Activated CD8-positive, alpha-beta memory T cell treated with anti-CD3 and anti-CD28 coated beads for 4 hours (primary cell): ENCODE data around the gene TRAF6.

Experiments used
- DNase-seq, 2 donors: peaks; one replicate each; pipeline ENCODE4 v3.0.0-alpha.2; 2020; ENCODE audit warnings: low read depth in 2 of 2

The TRAF6 gene

DNA sequence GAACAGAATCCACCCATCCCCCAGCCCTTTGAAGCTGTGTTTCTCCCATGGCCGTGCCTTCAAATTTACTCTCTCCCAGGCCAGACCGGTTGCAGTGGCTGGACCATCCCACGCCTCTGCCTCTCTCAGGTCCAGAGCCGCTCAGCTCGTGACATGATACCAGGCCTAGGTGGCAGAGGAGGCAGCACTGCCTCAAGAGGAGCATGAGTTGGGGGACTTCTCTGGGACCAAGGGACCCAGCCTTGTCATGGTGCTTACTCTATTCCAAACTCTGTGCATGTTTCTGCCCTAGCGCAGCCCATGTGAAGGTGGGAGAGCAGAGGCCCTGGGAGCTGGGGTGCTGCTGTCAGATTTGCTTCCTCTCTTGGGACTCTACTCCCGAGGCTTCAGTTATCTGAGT lies 51.0 kb downstream of the TRAF6 start:
- DNase-seq, result no peak

GRCh38 chr11:36458129-36458915 lies 51.8 kb downstream of the TRAF6 start:
- DNase-seq, result no peak

DNA sequence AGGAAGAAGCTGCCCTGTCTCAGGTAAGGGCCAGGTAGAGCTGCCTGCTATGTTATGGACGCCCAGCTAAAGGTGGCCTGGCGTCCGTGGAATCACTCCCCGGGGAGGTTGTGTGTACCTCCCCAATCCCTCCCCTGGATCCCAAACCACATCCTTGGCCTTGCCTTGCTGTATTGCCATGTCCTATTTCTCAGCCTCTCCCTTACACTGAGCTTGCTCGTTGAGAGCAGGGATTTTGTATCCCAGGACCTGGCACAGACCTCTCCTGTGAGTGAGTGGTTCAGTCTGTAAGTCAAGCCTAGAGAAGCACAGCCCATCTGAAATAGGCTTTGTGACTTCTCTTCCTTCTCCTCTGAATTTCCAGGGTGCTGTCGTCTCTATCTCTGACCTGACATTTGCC lies 53.9 kb downstream of the TRAF6 start:
- no peak for DNase-seq

DNA sequence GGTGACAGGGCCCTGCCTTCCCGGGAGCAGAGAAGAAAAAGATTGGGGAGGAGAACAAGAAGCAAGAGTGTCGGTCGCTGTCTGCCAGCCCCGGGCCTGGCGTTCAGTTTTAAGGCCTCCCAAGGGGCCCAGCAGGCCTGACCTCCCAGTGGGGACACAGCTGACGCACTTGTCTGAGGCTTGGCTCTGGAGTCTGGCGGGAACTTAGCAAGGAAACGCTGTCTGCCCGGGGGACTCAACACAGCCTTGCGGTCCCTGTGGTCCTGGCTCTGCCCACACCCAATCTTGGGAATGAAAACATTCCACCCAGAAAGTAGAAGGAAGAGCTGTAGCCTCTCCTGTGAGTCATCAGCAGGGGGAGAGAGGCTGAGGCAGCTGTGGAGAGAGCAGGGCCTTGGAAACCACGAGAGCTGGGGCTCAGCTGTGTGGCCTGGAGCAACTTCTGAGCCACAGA lies 54.4 kb downstream of the TRAF6 start:
- DNase-seq, result no peak

GRCh38 chr11:36454941-36455631 lies 55.0 kb downstream of the TRAF6 start:
- DNase-seq, result no peak

DNA sequence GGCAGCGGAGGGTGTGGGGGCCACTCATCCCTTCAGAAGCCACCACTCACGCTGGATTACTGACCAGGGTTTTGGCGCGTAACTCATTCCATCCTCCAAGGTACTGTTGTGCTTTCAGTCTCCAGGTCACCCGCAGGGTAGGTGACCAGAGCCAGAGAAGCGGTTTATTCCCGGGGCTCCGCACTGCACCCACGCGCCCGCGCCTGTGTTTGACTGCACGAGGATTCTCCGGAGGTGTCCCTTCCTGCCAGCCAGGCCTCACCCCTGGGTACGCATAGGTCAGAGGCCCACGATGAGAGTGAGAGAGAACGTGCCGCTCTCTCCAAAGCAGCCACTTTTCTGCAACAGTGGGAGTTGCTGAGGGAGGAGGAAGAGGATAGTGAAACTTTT lies 55.5 kb downstream of the TRAF6 start:
- DNase-seq, result no peak

DNA sequence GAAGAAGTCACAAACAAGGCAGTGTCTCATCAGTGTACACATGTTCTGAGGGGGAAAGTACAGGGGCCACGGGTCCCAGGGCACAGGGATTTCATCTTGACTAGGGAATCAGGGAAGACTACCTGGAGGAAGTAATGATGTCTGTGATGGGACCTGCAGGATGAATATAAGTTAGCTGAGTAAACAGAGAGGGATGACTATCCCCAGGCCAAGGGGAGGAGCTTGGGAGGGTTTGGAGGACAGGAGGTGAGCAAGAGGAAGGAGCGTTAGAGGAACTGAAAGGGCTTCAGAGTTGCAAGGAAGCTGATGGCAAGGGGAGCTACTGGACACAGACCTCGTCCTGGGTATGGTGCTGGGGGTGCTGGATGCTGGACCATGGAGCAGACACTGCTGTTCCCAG lies 56.4 kb downstream of the TRAF6 start:
- no peak for DNase-seq

DNA sequence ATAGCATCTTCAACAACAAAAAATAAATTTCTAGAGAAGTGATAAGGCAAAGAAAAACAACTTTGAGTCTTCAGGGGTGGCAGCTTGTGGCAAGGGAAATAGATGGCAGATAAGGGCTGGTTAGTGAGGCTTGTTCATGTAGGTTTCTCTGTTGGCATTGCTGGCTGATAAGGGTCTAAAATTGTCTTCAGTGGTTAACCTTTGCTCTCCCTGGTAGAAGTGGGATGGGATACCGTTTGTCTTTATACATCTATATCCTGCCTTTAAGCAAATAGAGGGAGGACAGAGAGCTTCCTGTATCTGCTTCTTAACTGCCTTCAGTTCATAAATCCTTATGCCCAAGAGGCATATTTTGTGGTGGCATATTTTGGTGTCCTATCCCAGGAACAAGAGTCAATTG lies 57.1 kb downstream of the TRAF6 start:
- DNase-seq, result no peak

- no peak for DNase-seq
These were observed 57.7 kb downstream of the TRAF6 start for GRCh38 chr11:36452236-36452940.

DNA sequence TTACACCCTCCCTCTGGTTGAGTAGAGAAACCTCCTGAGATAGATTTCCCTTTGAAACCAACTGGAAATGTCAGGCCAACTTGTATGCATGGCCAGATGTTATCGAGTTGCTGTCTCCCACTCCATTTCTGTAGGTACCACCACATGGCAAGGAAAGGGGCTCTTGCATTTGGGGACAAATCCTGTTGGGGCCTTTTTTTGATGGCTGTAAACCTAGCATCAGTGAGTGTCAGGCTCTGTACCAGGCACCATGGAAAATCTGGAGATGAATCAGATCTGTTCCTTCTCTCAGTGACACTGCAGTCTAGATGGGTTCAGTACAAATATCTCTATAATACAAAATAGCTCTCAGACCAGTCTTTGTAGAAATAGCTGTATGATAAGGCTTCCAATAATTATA lies 58.4 kb downstream of the TRAF6 start:
- DNase-seq, result no peak

DNA sequence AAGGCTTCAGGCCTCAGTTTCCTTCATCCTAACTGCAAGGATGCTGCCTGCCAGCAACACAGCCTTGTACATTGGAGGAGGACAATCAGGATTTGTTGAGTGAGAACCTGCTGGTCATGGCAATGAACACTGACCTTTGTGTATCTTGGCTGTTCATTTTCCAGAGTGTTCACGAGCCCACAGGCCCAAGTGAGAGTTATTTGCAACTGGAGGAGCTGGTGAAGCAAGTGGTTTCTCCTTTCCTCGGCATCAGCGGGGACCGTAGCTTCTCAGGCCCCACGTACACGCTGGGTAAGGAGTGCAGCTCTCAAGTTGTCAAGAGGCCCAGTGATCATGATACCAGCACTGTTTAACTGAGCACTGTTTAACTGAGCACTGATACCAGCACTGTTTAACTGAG lies 59.0 kb downstream of the TRAF6 start:
- no peak for DNase-seq

GRCh38 chr11:36450110-36450572 lies 59.9 kb downstream of the TRAF6 start:
- DNase-seq, result no peak

DNA sequence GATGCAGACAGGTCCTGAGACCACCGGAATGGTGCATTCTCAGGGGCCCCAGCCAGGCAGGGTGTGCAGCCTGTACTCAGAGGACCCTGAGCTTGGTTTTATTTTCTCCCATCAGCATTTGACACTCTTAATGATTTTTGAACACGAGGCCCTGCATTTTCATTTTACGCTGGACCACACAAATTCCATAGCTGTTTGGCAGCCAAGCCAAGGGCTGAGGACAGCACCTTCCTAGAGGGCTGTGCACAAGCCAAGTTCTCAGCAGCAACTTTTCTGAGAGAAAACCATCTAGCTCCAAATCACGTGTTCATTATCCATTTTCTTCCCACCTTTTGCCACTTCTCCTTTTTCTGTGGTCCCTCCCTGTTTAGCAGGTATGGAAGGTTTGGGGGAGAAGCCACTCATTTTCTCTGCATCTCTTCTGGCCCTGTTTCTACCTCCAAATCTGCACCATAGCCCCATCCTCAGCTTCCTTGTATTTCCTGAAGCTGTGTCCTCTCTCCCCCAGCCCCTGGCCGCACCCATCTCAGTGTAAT lies 60.4 kb downstream of the TRAF6 start:
- no peak for DNase-seq

DNA sequence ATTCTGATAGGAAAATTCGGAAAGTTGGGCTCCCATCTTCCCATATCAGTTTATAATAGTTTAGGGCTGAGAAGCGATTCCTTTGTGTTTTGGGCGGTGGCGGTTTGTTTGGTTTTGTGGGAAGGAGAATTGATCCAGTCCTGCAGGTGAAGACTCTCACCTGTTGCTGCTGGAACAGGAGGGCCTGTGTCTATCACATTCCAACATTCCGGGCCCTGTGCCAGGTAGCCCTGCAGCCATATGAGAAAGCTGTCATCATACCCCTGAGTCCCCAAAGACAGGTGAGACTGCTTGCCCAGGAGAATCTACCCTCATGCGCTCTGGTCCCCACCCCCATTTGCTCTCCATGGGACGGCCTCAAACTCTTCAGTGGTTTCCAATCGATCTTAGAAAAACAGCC lies 62.1 kb downstream of the TRAF6 start:
- DNase-seq, result no peak

DNA sequence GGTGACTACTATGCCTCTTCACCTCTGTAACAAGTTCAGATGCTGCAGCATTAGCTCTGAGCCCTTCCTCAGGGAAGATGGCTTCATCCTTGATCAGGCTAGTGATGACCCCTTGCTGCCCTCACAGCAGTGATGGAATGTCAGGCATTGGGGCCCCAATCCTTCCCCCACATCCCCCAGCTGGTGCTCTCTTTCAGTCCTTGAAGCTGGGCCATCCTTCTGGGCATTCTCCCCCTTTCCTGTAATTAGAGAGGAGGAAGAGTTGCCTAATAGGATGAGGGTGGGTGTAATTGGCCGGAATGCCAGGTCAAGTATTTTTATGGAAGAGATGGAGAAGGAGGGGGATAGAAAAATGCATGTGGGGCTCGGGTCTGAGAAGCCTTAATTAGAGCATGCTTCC lies 62.6 kb downstream of the TRAF6 start:
- DNase-seq, result no peak

GRCh38 chr11:36446135-36446534 lies 63.9 kb downstream of the TRAF6 start:
- no peak for DNase-seq

- DNase-seq, result no peak
These were observed 66.4 kb downstream of the TRAF6 start for GRCh38 chr11:36443661-36444060.

DNA sequence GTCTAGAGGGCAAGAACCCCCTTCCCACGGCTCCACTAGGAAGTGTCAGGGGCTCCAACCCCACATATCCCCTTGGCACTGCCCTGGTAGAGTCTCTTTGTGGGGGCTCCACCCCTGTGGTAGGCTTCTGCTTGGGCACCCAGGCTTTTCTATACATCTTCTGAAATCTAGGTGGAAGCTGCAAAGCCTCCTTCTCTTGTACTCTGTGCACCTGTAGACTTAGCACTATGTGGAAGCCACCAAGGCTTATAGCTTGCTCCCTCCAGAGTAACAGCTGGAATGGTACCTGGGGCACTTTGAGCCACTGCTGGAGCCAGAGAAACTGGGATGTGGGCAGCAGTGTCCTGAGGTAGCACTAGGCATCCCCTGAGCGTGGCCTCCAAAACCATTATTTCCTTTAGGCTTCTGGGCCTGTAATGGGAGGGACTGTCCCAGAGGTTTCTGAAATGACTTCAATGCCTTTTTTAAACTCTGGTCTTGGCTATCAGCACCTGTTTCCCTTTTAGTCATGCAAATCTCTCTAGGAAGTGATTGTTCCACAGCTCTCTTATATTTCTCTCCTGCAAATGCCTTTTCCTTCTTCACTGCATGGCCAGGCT lies 68.4 kb downstream of the TRAF6 start:
- no peak for DNase-seq

GRCh38 chr11:36438126-36438525 lies 71.9 kb downstream of the TRAF6 start:
- DNase-seq, result no peak

DNA sequence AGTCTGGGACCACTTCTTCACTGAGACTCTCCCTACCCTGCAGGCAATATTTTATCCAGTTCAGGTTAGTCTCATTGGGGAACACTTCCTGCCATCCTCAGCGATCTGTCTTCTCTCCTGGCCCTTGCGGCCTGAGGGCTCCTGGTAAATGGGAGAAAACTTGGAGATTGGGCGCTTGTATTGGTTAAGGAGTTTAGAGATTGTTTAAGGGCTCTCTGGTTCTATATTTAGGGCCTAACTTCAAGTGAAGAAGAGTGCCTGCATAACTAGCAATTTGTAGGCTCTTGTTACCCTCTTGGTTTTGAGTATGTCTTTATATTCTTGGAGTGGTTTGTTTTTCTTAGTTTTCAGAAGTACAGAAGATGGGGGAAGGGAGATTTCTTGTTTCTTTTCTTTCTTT lies 72.7 kb downstream of the TRAF6 start:
- no peak for DNase-seq
